Fibroblast of peridontal ligament (primary cell): ENCODE measurements around the gene TMEM185A.
"Not testable (repeated sequence)": the region's sequence is repeated elsewhere in the genome, so short reads cannot be mapped to it uniquely, and the experiment has no call there.

Experiments used
- DNase-seq: peaks from one replicate; pipeline ENCODE4 v3.0.0-alpha.2; 2010; ENCODE audit errors: extremely low read depth

TMEM185A gene

DNA sequence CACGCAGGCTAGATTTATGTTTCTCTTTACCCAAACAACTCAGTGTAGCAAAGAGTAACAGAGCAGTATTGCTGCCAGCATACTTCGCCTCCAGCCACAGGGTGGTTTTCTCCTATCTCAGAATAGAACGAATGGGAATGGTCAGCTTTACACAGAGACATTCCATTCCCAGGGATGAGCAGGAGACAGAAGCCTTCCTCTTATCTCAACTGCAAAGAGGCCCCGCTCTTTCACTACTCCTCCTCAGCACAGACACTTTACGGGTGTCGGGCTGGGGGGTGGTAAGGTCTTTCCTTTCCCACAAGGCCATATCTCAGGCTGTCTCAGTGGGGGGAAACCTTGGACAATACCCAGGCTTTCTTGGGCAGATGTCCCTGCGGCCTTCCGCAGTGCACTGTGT lies 4.8 kb downstream of the TMEM185A start:
- DNase-seq = not testable (repeated sequence)

DNA sequence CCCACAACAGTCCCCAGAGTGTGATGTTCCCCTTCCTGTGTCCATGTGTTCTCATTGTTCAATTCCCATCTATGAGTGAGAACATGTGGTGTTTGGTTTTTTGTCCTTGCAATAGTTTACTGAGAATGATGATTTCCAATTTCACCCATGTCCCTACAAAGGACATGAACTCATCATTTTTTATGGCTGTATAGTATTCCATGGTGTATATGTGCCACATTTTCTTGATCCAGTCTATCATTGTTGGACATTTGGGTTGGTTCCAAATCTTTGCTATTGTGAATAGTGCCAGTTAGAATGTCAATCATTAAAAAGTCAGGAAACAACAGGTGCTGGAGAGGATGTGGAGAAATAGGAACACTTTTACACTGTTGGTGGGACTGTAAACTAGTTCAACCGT lies 11.9 kb downstream of the TMEM185A start:
- DNase-seq = not testable (repeated sequence)

DNA sequence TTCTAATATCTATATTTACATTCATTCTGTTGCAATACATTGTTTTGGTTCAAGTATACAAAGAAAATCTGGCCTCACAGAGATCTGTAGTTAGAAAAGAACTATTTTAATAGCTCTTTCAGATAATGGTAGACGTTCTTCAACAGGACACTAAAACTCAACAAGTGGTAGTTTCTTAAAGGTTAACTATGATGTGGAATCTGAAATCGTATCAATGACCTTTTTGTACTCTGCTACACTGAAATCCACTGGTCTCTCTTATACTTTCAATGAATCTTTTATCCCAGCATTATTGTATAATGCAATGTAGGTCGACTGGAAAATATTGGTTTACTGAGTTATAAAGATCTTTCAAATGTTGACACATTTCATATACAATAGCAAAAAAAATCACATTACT lies 12.7 kb downstream of the TMEM185A start:
- DNase-seq = no peak

- no peak for DNase-seq
Observed at GRCh38 chrX:149611623-149612175, 19.9 kb downstream of the TMEM185A start.

DNA sequence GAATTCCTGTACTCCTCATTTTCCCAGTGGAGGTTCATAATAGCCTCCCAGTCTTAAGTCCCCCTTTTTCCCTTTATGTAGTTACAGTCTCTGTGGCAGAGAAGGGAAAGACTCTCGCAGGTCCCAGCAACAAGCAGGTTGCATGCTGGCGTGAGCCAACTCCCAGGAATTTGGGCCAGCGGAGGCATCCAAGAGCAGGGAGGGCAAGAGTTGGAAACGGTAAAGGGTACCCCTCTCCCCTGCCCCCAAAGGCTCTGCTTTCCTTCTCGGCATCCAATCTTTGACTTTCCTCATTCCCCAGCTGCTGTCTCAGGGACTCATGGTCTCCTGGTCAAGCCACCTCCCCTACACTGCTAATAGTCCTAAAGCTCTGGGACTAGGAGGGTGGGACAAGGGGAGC lies 21.1 kb downstream of the TMEM185A start:
- DNase-seq = no peak

DNA sequence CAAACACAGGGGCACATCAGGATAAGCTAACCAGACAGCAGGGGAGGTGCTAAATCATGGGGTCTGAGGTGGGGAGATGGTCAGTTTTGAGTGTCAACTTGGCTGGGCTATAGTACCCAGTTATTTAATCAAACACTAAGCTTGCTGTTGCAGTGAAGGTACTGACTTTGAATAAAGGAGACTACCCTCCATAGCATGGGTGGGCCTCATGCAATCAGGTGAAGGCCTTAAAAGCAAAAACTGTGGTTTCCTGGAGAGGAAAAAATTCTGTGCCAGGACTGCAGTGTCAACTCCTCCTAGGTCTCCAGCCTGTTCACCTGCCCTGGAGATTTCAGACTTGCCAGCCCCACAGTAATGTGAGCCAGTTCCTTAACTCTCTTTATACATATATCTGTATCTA lies 23.9 kb downstream of the TMEM185A start:
- DNase-seq = no peak

GRCh38 chrX:149605248-149605885 lies 26.2 kb downstream of the TMEM185A start:
- DNase-seq = not testable (repeated sequence)

- not testable (repeated sequence) for DNase-seq
Observed at GRCh38 chrX:149598603-149599002, 33.0 kb downstream of the TMEM185A start.

DNA sequence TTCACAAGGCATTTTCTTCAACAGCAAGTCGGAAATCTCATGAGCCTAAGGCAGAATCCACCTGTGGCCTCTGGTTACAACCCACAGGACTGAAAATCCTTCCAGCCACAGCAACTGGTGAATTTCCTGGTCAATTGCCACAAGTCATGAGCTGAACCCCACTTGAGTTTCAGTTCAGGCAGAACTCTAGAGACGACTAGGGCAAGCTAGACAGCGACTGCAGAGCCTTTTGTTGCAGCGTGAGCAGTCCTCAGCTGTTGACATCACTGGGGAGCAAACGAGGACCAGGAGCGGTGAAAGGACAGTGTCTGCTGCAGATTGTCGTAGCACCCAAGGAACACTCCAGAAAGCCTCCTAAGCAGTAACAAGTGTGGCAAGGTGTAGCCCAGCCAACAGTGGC lies 35.6 kb downstream of the TMEM185A start:
- not testable (repeated sequence) for DNase-seq

DNA sequence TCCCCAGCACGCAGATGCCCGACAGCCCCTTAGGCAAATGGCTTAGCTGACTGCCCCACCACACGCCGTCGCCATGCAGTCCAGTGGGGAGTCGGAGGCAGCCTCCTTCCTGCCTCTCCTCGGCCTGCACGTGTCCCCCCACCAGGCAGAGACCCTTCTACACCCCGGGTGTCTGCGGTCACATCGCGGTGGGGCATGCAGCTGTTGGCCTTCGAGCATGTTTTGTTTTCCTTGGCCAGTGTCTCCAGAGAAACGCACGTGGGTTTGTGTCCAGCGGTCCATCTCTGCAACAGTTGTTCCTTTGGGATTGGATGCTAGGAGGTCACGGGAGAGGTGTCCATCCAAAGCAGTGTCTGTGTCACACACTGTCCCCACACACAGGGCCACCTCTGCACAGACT lies 36.4 kb downstream of the TMEM185A start, which contains the start of gene HSFX2:
TSS of gene HSFX2 (minus strand) at position 101 of the 400 bp plus-strand sequence. CDS start 614 bp downstream, outside the sequence.
- DNase-seq = not testable (repeated sequence)

DNA sequence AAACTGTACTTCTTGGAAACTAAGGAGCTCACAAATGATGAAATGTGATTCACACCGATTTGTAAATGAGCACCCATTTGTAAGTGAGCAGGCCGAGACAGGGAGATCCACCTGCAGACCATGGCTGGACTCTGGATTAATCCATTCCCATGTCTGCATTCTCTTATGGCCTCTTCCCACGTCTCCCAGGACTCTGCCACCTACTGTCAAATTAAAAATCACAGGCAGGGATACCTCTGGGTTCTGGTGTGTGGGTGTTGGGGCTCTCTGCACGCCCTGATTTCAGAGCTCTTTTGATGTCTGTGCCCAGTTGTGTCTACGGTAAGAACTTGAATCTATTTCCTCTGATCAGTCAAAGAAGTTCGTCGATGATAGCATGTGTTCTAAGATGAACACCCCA lies 40.6 kb downstream of the TMEM185A start:
- DNase-seq = not testable (repeated sequence)

GRCh38 chrX:149587359-149587758 lies 44.2 kb downstream of the TMEM185A start, which contains the start of gene MAGEA9B:
TSS of gene MAGEA9B (minus strand) at chrX:149587459. CDS start at chrX:149583179, 4,280 bp downstream.
- DNase-seq = not testable (repeated sequence)

- DNase-seq = not testable (repeated sequence)
Observed at GRCh38 chrX:149585631-149586030, 46.0 kb downstream of the TMEM185A start.

GRCh38 chrX:149573456-149573855 lies 58.1 kb downstream of the TMEM185A start:
- not testable (repeated sequence) for DNase-seq

DNA sequence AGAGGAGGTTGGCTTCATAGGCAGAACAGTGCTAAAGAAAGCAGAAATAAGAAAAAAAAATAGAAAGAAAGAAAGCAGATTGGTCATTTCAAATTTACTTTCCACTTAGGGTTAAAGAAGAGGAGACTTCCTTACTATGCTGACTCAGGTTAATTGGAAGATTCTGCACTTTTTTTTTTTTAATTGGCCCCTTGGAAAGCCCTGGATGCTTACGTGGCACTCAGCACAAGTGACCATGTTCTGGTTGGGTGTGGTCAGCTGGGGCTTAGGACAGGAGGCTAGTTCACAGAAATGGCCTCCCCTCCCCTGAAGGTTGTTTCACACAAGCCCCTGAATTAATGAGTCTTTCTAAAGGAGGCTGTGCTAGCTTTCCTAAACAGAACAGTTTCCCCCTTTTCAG lies 58.8 kb downstream of the TMEM185A start:
- no peak for DNase-seq

DNA sequence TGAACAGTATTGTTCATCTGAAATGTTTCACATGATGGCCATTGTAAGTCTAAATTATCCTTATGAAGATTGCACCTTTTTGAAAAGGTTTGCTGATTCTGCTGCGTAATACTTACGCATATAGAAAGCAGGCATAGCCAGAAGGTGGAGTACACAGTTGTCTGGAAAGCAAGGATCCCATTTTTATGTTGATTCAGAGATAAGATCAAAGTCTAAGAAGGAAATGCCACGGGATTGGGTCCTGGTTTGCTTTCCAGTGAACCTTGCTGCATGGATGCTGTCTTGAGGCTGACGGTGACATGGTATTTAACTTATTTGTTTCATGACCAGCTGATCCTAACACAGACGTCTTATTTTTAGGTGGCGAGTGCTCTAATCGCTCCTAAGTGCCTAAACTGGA lies 59.8 kb downstream of the TMEM185A start:
- DNase-seq = no peak

DNA sequence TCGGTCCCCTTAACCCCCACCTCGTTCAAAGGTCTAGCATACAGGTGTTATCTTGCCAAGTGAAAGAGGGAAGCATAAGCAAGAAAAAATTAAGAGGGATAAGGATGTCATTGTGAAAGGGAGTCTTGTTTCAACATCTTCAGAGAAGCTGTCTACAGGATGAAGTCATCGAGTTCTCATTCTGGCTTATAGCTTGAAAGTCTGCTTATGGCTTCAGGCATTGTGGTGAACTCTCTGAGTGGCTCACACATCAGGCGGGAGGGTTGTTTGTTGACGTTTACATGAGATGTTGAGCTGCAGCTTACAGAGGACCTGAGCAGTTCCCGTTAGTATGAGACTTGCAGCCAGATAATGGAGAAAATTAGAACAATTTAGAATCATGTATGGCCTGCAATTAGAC lies 60.9 kb downstream of the TMEM185A start:
- DNase-seq = peak; percentile 82

DNA sequence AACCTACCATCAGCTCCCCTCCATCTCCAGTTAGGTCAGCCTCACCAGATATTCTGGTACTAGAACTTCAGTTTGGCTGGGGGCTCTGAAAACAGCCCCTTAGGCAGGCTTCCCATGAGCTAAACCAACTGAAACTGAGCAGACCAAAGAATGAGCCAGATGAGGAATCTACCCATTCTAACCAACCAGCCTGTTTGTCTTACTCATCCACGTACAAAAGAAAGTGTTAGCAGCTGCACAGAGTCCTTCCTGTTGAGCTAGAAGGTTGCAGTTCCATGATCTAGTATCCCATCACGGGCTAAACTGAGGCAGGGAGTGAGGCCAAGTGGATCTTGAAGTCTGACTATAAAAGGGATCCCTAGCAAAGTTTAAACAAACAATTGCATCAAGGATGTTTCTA lies 61.8 kb downstream of the TMEM185A start:
- no peak for DNase-seq

- no peak for DNase-seq
Observed at GRCh38 chrX:149568701-149569296, 62.8 kb downstream of the TMEM185A start.

- no peak for DNase-seq
Observed at GRCh38 chrX:149567621-149568417, 63.8 kb downstream of the TMEM185A start.

- DNase-seq = no peak
Observed at GRCh38 chrX:149563359-149563758, 68.2 kb downstream of the TMEM185A start.

DNA sequence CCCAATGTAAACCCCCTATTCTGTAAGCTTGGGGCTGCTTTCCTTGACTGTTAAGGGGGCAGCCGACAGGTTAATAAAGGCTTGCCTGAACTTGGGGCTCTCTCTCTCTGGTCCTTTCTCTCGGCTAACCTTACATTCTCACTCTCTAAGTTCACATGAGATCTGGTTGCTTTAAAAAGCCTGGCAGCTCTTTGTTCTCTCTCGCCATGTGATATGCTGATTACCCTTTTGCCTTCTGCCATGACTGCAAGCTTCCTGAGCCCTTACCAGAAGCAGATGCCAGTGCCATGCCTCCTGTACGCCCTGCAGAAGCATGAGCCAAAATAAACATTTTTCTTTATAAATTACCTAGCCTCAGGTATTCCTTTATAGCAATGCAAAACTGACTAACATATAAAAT lies 76.3 kb downstream of the TMEM185A start:
- not testable (repeated sequence) for DNase-seq
